ENCODE data around the gene HMGXB4.

HMGXB4 gene

GRCh38 chr22:35323305-35323704, 66.0 kb downstream of the HMGXB4 start:
- CTCF ChIA-PET = no interaction called here
- POLR2A ChIA-PET = interaction anchor here (0.6 kb wide), 1 partner anchor 9 kb away, joined by 3 read pairs; no protein-coding TSS in a partner anchor

GRCh38 chr22:35324067-35324466, 66.8 kb downstream of the HMGXB4 start:
- TF ChIP-seq CTCF (IDR thresholded peaks at IDR 0.05; ENCODE audit: control extremely low read depth, extremely low read depth, low read depth, missing control alignments) = no peak
- ChIA-PET POLR2A (no interaction called here), CTCF (interaction anchor here (0.9 to 1.4 kb wide), 2 partner anchors 12 to 13 kb away, joined by 3 read pairs; no protein-coding TSS in a partner anchor)
- no peak for DNase-seq (ENCODE audit: extremely low spot score)

More at GRCh38 chr22:35323305-35323704, 66.0 kb downstream of the HMGXB4 start:
- TF ChIP-seq CTCF (IDR thresholded peaks at IDR 0.05; ENCODE audit: control extremely low read depth, extremely low read depth, low read depth, missing control alignments) = no peak
- no peak for DNase-seq (ENCODE audit: extremely low spot score)

- DNase-seq (ENCODE audit: extremely low spot score) = no peak
- POLR2A ChIA-PET = no interaction called here
- CTCF ChIA-PET = interaction anchor here (0.9 to 1.6 kb wide), 3 partner anchors 11 to 26 kb away, joined by 3 to 7 read pairs (median 3); no protein-coding TSS in a partner anchor
- no peak for TF ChIP-seq CTCF (IDR thresholded peaks at IDR 0.05; ENCODE audit: control extremely low read depth, extremely low read depth, low read depth, missing control alignments)
Measured at GRCh38 chr22:35324762-35325161, 67.5 kb downstream of the HMGXB4 start.

- no peak for TF ChIP-seq CTCF (IDR thresholded peaks at IDR 0.05; ENCODE audit: control extremely low read depth, extremely low read depth, low read depth, missing control alignments)
- CTCF ChIA-PET = interaction anchor here (1.4 to 1.6 kb wide), 2 partner anchors 15 to 26 kb away, joined by 3 to 7 read pairs; no protein-coding TSS in a partner anchor
- POLR2A ChIA-PET = no interaction called here
- DNase-seq (ENCODE audit: extremely low spot score) = no peak
Measured at GRCh38 chr22:35325209-35325608, 67.9 kb downstream of the HMGXB4 start.

- CTCF ChIA-PET = interaction anchor here (0.8 to 1.0 kb wide), 3 partner anchors 19 to 24 kb away, joined by 3 to 4 read pairs (median 3); no protein-coding TSS in a partner anchor
- no peak for TF ChIP-seq CTCF (IDR thresholded peaks at IDR 0.05; ENCODE audit: control extremely low read depth, extremely low read depth, low read depth, missing control alignments)
- POLR2A ChIA-PET = no interaction called here
- no peak for DNase-seq (ENCODE audit: extremely low spot score)
Measured at GRCh38 chr22:35326854-35327562, 69.7 kb downstream of the HMGXB4 start.

- CTCF ChIA-PET = interaction anchor here (0.8 to 1.1 kb wide), 4 partner anchors 10 to 96 kb away, joined by 3 to 4 read pairs (median 3); no protein-coding TSS in a partner anchor
- DNase-seq (ENCODE audit: extremely low spot score) = no peak
- POLR2A ChIA-PET = no interaction called here
- TF ChIP-seq CTCF (IDR thresholded peaks at IDR 0.05; ENCODE audit: control extremely low read depth, extremely low read depth, low read depth, missing control alignments) = no peak
Measured at GRCh38 chr22:35327690-35328471, 70.6 kb downstream of the HMGXB4 start.

Data from GM10248 (cell line).